Fibroblast of skin of right biceps (primary cell): ENCODE measurements around the gene NSRP1.
"Not testable (repeated sequence)": the region's sequence is repeated elsewhere in the genome, so short reads cannot be mapped to it uniquely, and the experiment has no call there.

Experiments used
- DNase-seq: peaks from one replicate; pipeline ENCODE4 v3.0.0-alpha.2; 2013

NSRP1 gene

GRCh38 chr17:30116661-30117551 is at the start of gene NSRP1:
NSRP1 (plus strand) TSS chr17:30116816; CDS start chr17:30116844, 28 bp downstream.
- peak; percentile 96 for DNase-seq

GRCh38 chr17:30068465-30068864 is 48.2 kb upstream of the NSRP1 start:
- DNase-seq: no peak

- no peak for DNase-seq
Observed at GRCh38 chr17:30074254-30074653, 42.4 kb upstream of the NSRP1 start.

- peak; percentile 34 for DNase-seq
Observed at GRCh38 chr17:30074730-30075129, 41.9 kb upstream of the NSRP1 start.

GRCh38 chr17:30082773-30083172 is 33.8 kb upstream of the NSRP1 start:
- DNase-seq: no peak

- no peak for DNase-seq
Observed at GRCh38 chr17:30084788-30085187, 31.8 kb upstream of the NSRP1 start.

GRCh38 chr17:30086896-30087295 is 29.7 kb upstream of the NSRP1 start:
- no peak for DNase-seq

- DNase-seq: not testable (repeated sequence)
Observed at GRCh38 chr17:30087431-30087830, 29.2 kb upstream of the NSRP1 start.

GRCh38 chr17:30091121-30091670 is 25.4 kb upstream of the NSRP1 start:
- DNase-seq: no peak

GRCh38 chr17:30091771-30092170 is 24.8 kb upstream of the NSRP1 start:
- peak; percentile 96 for DNase-seq

GRCh38 chr17:30092886-30093285 is 23.7 kb upstream of the NSRP1 start:
- no peak for DNase-seq

- peak; percentile 67 for DNase-seq
Observed at GRCh38 chr17:30093463-30094147, 23.0 kb upstream of the NSRP1 start.

- DNase-seq: peak; percentile 74
Observed at GRCh38 chr17:30095507-30096244, 20.9 kb upstream of the NSRP1 start.

- no peak for DNase-seq
Observed at GRCh38 chr17:30101686-30102390, 14.8 kb upstream of the NSRP1 start.

GRCh38 chr17:30103921-30104320 is 12.7 kb upstream of the NSRP1 start:
- no peak for DNase-seq

GRCh38 chr17:30104575-30105339 is 11.9 kb upstream of the NSRP1 start:
- DNase-seq: peak; percentile 73

- no peak for DNase-seq
Observed at GRCh38 chr17:30112794-30113193, 3.8 kb upstream of the NSRP1 start.

GRCh38 chr17:30113213-30113612 is 3.4 kb upstream of the NSRP1 start:
- no peak for DNase-seq

GRCh38 chr17:30116345-30116660 is 313 bp upstream of the NSRP1 start:
- no peak for DNase-seq

GRCh38 chr17:30117675-30118081 is 1.1 kb downstream of the NSRP1 start:
- peak; percentile 9 for DNase-seq

GRCh38 chr17:30118635-30119034 is 2.0 kb downstream of the NSRP1 start:
- not testable (repeated sequence) for DNase-seq
